Astrocyte (in vitro differentiated cells and primary cell): ENCODE measurements around the gene AMOTL2. TPM values are rescaled to one million over a fixed set of nuclear protein-coding genes. Genes with fewer than 3 reads are reported as not detected.
A peak's percentile ranks its signal among the peaks of the same experiment; 100 is the strongest.

Source experiments
- DNase-seq: peaks from one replicate; pipeline ENCODE4 v3.0.0-alpha.2; 2010; ENCODE audit warnings: low read depth
- FAIRE-seq: peaks from 2 replicates; lab custom pipeline; 2011; peaks lifted over from hg19 to GRCh38; lab: Jason Lieb, UNC
- H2AFZ ChIP-seq: 2 replicates; pipeline ENCODE4 v1.6.0; 2012; ENCODE audit warnings: low read depth, low read length, inconsistent platforms
- H3K27ac ChIP-seq: 2 replicates; pipeline ENCODE4 v1.5.1; 2011; ENCODE audit warnings: low read depth, low read length, inconsistent platforms
- H3K27me3 ChIP-seq: 2 replicates; pipeline ENCODE4 v1.6.0; 2011; ENCODE audit warnings: low read length, inconsistent platforms; ENCODE audit not compliant: insufficient read depth
- H3K36me3 ChIP-seq: 2 replicates; pipeline ENCODE4 v1.5.1; 2011; ENCODE audit warnings: low read length, inconsistent platforms; ENCODE audit not compliant: insufficient read depth
- H3K4me1 ChIP-seq: 2 replicates; pipeline ENCODE4 v1.5.1; 2011; ENCODE audit warnings: low read length, inconsistent platforms; ENCODE audit not compliant: insufficient read depth
- H3K4me2 ChIP-seq: 2 replicates; pipeline ENCODE4 v1.6.0; 2012; ENCODE audit warnings: low read length, inconsistent platforms
- H3K4me3 ChIP-seq: 2 replicates; pipeline ENCODE4 v1.5.1; 2011; ENCODE audit warnings: low read depth, mild to moderate bottlenecking, low read length, inconsistent platforms; ENCODE audit not compliant: insufficient read depth
- H3K79me2 ChIP-seq: 2 replicates; pipeline ENCODE4 v1.6.0; 2012; ENCODE audit warnings: mild to moderate bottlenecking, low read length, inconsistent platforms; ENCODE audit not compliant: insufficient read depth
- H3K9ac ChIP-seq: 2 replicates; pipeline ENCODE4 v1.6.0; 2012; ENCODE audit warnings: mild to moderate bottlenecking, low read length, inconsistent platforms
- H3K9me3 ChIP-seq: 2 replicates; pipeline ENCODE4 v1.5.1; 2012; ENCODE audit warnings: low read depth, mild to moderate bottlenecking, low read length, inconsistent platforms; ENCODE audit not compliant: insufficient read depth
- H4K20me1 ChIP-seq: 2 replicates; pipeline ENCODE4 v1.6.0; 2012; ENCODE audit warnings: low read length, inconsistent platforms; ENCODE audit not compliant: insufficient read depth
- H3K27ac Mint-ChIP-seq: one replicate; pipeline ENCODE4 v1.8.0; 2021; ENCODE audit warnings: mild to moderate bottlenecking, mixed read lengths; ENCODE audit not compliant: unreplicated experiment
- H3K27me3 Mint-ChIP-seq: one replicate; pipeline ENCODE4 v1.8.0; 2021; ENCODE audit warnings: low read depth, mixed read lengths; ENCODE audit not compliant: unreplicated experiment
- H3K36me3 Mint-ChIP-seq: one replicate; pipeline ENCODE4 v1.8.0; 2021; ENCODE audit warnings: low read depth, mixed read lengths; ENCODE audit not compliant: unreplicated experiment
- H3K4me1 Mint-ChIP-seq: one replicate; pipeline ENCODE4 v1.8.0; 2021; ENCODE audit warnings: low read depth, mixed read lengths; ENCODE audit not compliant: unreplicated experiment
- H3K4me3 Mint-ChIP-seq: one replicate; pipeline ENCODE4 v1.8.0; 2021; ENCODE audit warnings: mild to moderate bottlenecking, moderate library complexity, mixed read lengths; ENCODE audit not compliant: unreplicated experiment
- H3K9me3 Mint-ChIP-seq: one replicate; pipeline ENCODE4 v1.8.0; 2021; ENCODE audit warnings: mild to moderate bottlenecking, mixed read lengths; ENCODE audit not compliant: unreplicated experiment
- CTCF ChIP-seq: IDR thresholded peaks from 2 replicates; pipeline ENCODE4 v1.5.1; 2011; ENCODE audit warnings: low read depth, mild to moderate bottlenecking, inconsistent platforms, low read length, moderate library complexity; ENCODE audit not compliant: insufficient read depth
- EZH2 ChIP-seq: IDR thresholded peaks from 2 replicates; pipeline ENCODE4 v1.6.1; 2012; ENCODE audit warnings: mild to moderate bottlenecking, low read length, inconsistent platforms; ENCODE audit not compliant: insufficient read depth
- total RNA-seq: library from RNA; stranded (reverse); gene quantifications from 2 replicates; pipeline ENCODE4 v1.2.1, GENCODE V29; 2021

AMOTL2 gene
- total RNA-seq, 1 donor from 2014 or later = 197 TPM

GRCh38 chr3:134357261-134357913 is 16.9 kb downstream of the AMOTL2 start:
- peak overlapping the region; percentile 77 for H3K9ac ChIP-seq
- no peak for FAIRE-seq
- no peaks in the 10 kb centered on the region for H3K27me3 ChIP-seq
- peaks cover 72% of the 10 kb centered on the region for H3K36me3 ChIP-seq
- H3K79me2 ChIP-seq = peaks cover 64% of the 10 kb centered on the region
- H3K4me1 Mint-ChIP-seq = peaks cover 52% of the 10 kb centered on the region
- no peak overlapping the region for H2AFZ ChIP-seq
- H3K9me3 Mint-ChIP-seq = no peaks in the 10 kb centered on the region
- H3K4me2 ChIP-seq = peak overlapping the region; percentile 64
- H3K27ac Mint-ChIP-seq = peak overlapping the region; percentile 98
- TF ChIP-seq EZH2 (no peak), CTCF (no peak)
- no peaks in the 10 kb centered on the region for H3K9me3 ChIP-seq
- DNase-seq = no peak
- no peaks in the 10 kb centered on the region for H3K27me3 Mint-ChIP-seq
- H3K27ac ChIP-seq = peak overlapping the region; percentile 96
- H3K4me1 ChIP-seq = peaks cover 58% of the 10 kb centered on the region
- peak overlapping the region; percentile 67 for H3K4me3 Mint-ChIP-seq
- H4K20me1 ChIP-seq = peaks cover 72% of the 10 kb centered on the region
- H3K36me3 Mint-ChIP-seq = peaks cover 36% of the 10 kb centered on the region
- H3K4me3 ChIP-seq = no peak overlapping the region

- H3K27me3 Mint-ChIP-seq = no peaks in the 10 kb centered on the region
- peak overlapping the region; percentile 57 for H3K4me3 Mint-ChIP-seq
- Histone ChIP-seq H3K9ac (peak overlapping the region; percentile 77), H3K4me2 (peak overlapping the region; percentile 64), H3K4me1 (peaks cover 51% of the 10 kb centered on the region), H2AFZ (no peak overlapping the region), H3K79me2 (peaks cover 56% of the 10 kb centered on the region), H3K4me3 (no peak overlapping the region), H3K36me3 (peaks cover 64% of the 10 kb centered on the region), H3K27ac (peak overlapping the region; percentile 96), H3K9me3 (no peaks in the 10 kb centered on the region), H3K27me3 (no peaks in the 10 kb centered on the region), H4K20me1 (peaks cover 64% of the 10 kb centered on the region)
- peak overlapping the region; percentile 98 for H3K27ac Mint-ChIP-seq
- FAIRE-seq = no peak
- DNase-seq = no peak
- peaks cover 55% of the 10 kb centered on the region for H3K4me1 Mint-ChIP-seq
- no peaks in the 10 kb centered on the region for H3K9me3 Mint-ChIP-seq
- TF ChIP-seq CTCF (no peak), EZH2 (no peak)
- H3K36me3 Mint-ChIP-seq = peaks cover 35% of the 10 kb centered on the region
These were observed 17.7 kb downstream of the AMOTL2 start for GRCh38 chr3:134356411-134357040.

- H3K4me1 Mint-ChIP-seq = peaks cover 57% of the 10 kb centered on the region
These were observed 18.8 kb downstream of the AMOTL2 start for GRCh38 chr3:134355416-134355815.

More at GRCh38 chr3:134355416-134355815, 18.8 kb downstream of the AMOTL2 start:
- FAIRE-seq (no peak), DNase-seq (no peak)
- peaks cover 49% of the 10 kb centered on the region for H3K4me1 ChIP-seq
- no peak overlapping the region for H3K9ac ChIP-seq
- peaks cover 54% of the 10 kb centered on the region for H3K36me3 ChIP-seq
- peaks cover 56% of the 10 kb centered on the region for H4K20me1 ChIP-seq
- peaks cover 34% of the 10 kb centered on the region for H3K36me3 Mint-ChIP-seq
- peaks cover 49% of the 10 kb centered on the region for H3K79me2 ChIP-seq
- H3K27ac Mint-ChIP-seq = peak overlapping the region; percentile 6
- H3K27me3 Mint-ChIP-seq = no peaks in the 10 kb centered on the region
- TF ChIP-seq CTCF (no peak), EZH2 (no peak)
- H2AFZ ChIP-seq = no peak overlapping the region
- no peaks in the 10 kb centered on the region for H3K9me3 ChIP-seq
- no peaks in the 10 kb centered on the region for H3K27me3 ChIP-seq
- no peaks in the 10 kb centered on the region for H3K9me3 Mint-ChIP-seq
- H3K4me3 Mint-ChIP-seq = no peak overlapping the region
- peak overlapping the region; percentile 28 for H3K27ac ChIP-seq
- H3K4me2 ChIP-seq = no peak overlapping the region
- no peak overlapping the region for H3K4me3 ChIP-seq
